GM08714 (cell line): ENCODE measurements around the gene KLC1.

Experiments
- H3K4me3 ChIP-seq: fragments of 200-500 bp; sonication (Bioruptor generic); 2 replicates; pipeline ENCODE4 v1.5.1; 2014; ENCODE audit warnings: mild to moderate bottlenecking, low read length, inconsistent platforms
- ZNF274 ChIP-seq: IDR thresholded peaks from 2 replicates; pipeline ENCODE4 v1.6.1; 2012; ENCODE audit warnings: mild to moderate bottlenecking, low read depth, low read length

KLC1 gene

GRCh38 chr14:103697603-103698379 is 68.8 kb downstream of the KLC1 start:
- TF ChIP-seq ZNF274 = no peak

GRCh38 chr14:103698380-103699260 is 69.6 kb downstream of the KLC1 start:
- H3K4me3 ChIP-seq = no peak overlapping the region
- TF ChIP-seq ZNF274 = no peak

More at GRCh38 chr14:103697603-103698379, 68.8 kb downstream of the KLC1 start:
- no peak overlapping the region for H3K4me3 ChIP-seq

GRCh38 chr14:103699261-103699661 is 70.2 kb downstream of the KLC1 start:
- TF ChIP-seq ZNF274 = no peak

GRCh38 chr14:103699901-103700752 is 71.1 kb downstream of the KLC1 start:
- TF ChIP-seq ZNF274 = no peak
- no peak overlapping the region for H3K4me3 ChIP-seq

More at GRCh38 chr14:103699261-103699661, 70.2 kb downstream of the KLC1 start:
- no peak overlapping the region for H3K4me3 ChIP-seq

GRCh38 chr14:103700753-103701490 is 71.9 kb downstream of the KLC1 start:
- TF ChIP-seq ZNF274 = no peak
- H3K4me3 ChIP-seq = no peak overlapping the region

GRCh38 chr14:103702095-103702494 is 73.1 kb downstream of the KLC1 start:
- TF ChIP-seq ZNF274 = no peak
- no peak overlapping the region for H3K4me3 ChIP-seq

GRCh38 chr14:103702497-103703432 is 73.8 kb downstream of the KLC1 start:
- no peak for TF ChIP-seq ZNF274
- H3K4me3 ChIP-seq = no peak overlapping the region

- no peak for TF ChIP-seq ZNF274
- no peak overlapping the region for H3K4me3 ChIP-seq
These were observed 74.7 kb downstream of the KLC1 start for GRCh38 chr14:103703433-103704385.

- no peak overlapping the region for H3K4me3 ChIP-seq
- no peak for TF ChIP-seq ZNF274
These were observed 75.7 kb downstream of the KLC1 start for GRCh38 chr14:103704708-103705107.

- no peak for TF ChIP-seq ZNF274
These were observed 76.1 kb downstream of the KLC1 start for GRCh38 chr14:103705118-103705503.

GRCh38 chr14:103705504-103706284 is 76.7 kb downstream of the KLC1 start:
- TF ChIP-seq ZNF274 = no peak
- no peak overlapping the region for H3K4me3 ChIP-seq

More at GRCh38 chr14:103705118-103705503, 76.1 kb downstream of the KLC1 start:
- no peak overlapping the region for H3K4me3 ChIP-seq
